CD4-positive, CD25-positive, alpha-beta regulatory T cell (primary cell): ENCODE measurements around the gene CUL3. TPM values are rescaled to one million over a fixed set of nuclear protein-coding genes. Genes with fewer than 3 reads are reported as not detected.
A peak's percentile ranks its signal among the peaks of the same experiment; 100 is the strongest.

ENCODE experiments used
- ATAC-seq, 2 donors: fragments of 150-1000 bp; cut with Tn5 transposase; one replicate each; pipeline ENCODE4 v1.10.0; 2021; ENCODE audit warnings: low read depth in 2 of 2, moderate number of reproducible peaks in 2 of 2, moderate library complexity in 1 of 2
- DNase-seq, 3 donors: peaks; one replicate each; pipeline versions ENCODE4 v3.0.0 to v3.0.0-alpha.2; 2012 to 2022; ENCODE audit warnings: mixed read lengths in 1 of 3
- H3K27ac ChIP-seq: one replicate; pipeline ENCODE4 v1.7.0; 2013; ENCODE audit warnings: mild to moderate bottlenecking, low read length; ENCODE audit not compliant: insufficient read depth, poor library complexity, severe bottlenecking
- H3K27me3 ChIP-seq: one replicate; pipeline ENCODE4 v1.7.0; 2013; ENCODE audit warnings: low read length; ENCODE audit not compliant: control insufficient read depth, insufficient read depth
- H3K36me3 ChIP-seq: one replicate; pipeline ENCODE4 v1.7.0; 2013; ENCODE audit warnings: mild to moderate bottlenecking, low read length, moderate library complexity; ENCODE audit not compliant: control insufficient read depth, insufficient read depth
- H3K4me1 ChIP-seq: 2 replicates; pipeline ENCODE4 v1.7.0; 2013; ENCODE audit warnings: mild to moderate bottlenecking, low read length; ENCODE audit not compliant: insufficient read depth, control insufficient read depth, poor library complexity, severe bottlenecking
- H3K4me3 ChIP-seq: one replicate; pipeline ENCODE4 v1.7.0; 2013; ENCODE audit warnings: low read depth, mild to moderate bottlenecking, low read length, moderate library complexity
- H3K9me3 ChIP-seq, 2 experiments: 1 replicate in 1 of 2; 2 replicates in 1 of 2; pipeline ENCODE4 v1.7.0; 2013; ENCODE audit warnings: low read length in 2 of 2, mild to moderate bottlenecking in 1 of 2, moderate library complexity in 1 of 2; ENCODE audit not compliant: control insufficient read depth in 2 of 2
- H3K27ac Mint-ChIP-seq, 3 donors: one replicate each; pipeline ENCODE4 v1.8.0; 2020 to 2022; ENCODE audit warnings: mild to moderate bottlenecking in 3 of 3, mixed read lengths in 3 of 3, moderate library complexity in 2 of 3
- H3K27me3 Mint-ChIP-seq: one replicate; pipeline ENCODE4 v1.8.0; 2022; ENCODE audit warnings: mild to moderate bottlenecking, mixed read lengths
- H3K36me3 Mint-ChIP-seq: one replicate; pipeline ENCODE4 v1.8.0; 2020; ENCODE audit warnings: mixed read lengths
- H3K4me1 Mint-ChIP-seq, 4 donors: one replicate each; pipeline ENCODE4 v1.8.0; 2020 to 2022; ENCODE audit warnings: mixed read lengths in 4 of 4, mild to moderate bottlenecking in 1 of 4
- H3K4me3 Mint-ChIP-seq, 4 donors: one replicate each; pipeline ENCODE4 v1.8.0; 2020 to 2022; ENCODE audit warnings: mild to moderate bottlenecking in 4 of 4, mixed read lengths in 4 of 4, moderate library complexity in 3 of 4
- H3K9me3 Mint-ChIP-seq, 7 donors: one replicate each; pipeline ENCODE4 v1.8.0; 2020 to 2022; ENCODE audit warnings: mixed read lengths in 7 of 7, mild to moderate bottlenecking in 3 of 7, moderate library complexity in 2 of 7
- polyA plus RNA-seq, 4 donors: library from polyadenylated mRNA; unstranded; fragments of 300-500 nt; fragmentation: Illumina TruSeq; gene quantifications; one replicate each; pipeline ENCODE4 v1.2.3, GENCODE V29; 2021
- total RNA-seq: library from RNA; stranded (reverse); gene quantifications from one replicate; pipeline ENCODE4 v1.2.3, GENCODE V29; 2022

The CUL3 gene
- total and polyA plus RNA-seq, 5 donors from 2014 or later, result 26.1 to 139 (median 43.6) TPM

DNA sequence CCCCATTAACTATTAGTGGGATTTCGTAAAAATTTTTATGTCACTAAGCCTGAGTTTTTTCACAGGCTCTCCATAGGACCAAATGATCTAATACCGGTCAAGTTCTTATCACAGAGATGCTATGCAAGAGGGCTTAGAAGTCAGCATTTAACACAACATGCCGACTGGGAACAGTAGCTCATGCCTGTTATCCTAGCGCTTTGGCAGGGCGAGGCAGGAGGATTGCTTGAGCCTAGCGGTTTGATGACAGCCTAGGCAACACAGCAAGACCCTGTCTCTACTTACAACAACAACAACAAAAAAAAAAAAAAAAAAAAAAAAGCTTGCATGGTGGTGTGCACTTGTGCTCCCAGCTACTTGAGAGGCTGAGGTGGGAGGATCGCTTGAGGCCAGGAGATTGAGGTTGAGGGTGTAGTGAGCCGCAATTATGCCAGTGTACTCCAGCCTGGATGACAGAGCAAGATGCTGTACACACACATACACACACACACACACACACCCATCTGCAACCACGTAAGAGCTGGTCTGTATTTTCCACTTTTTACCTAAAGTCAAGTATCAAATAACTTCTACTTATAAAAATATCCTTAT, 115.7 kb downstream of the CUL3 start:
- Mint-ChIP-seq H3K27ac (no peak overlapping the region), H3K27me3 (peaks cover under 1% of the 10 kb centered on the region), H3K4me1 (peaks cover 1 to 6% (median 2%) of the 10 kb centered on the region in 4 donors), H3K9me3 (peaks cover 0 to 3% (median 0%) of the 10 kb centered on the region in 7 donors), H3K36me3 (peaks cover 6% of the 10 kb centered on the region), H3K4me3 (no peak overlapping the region)
- no peak overlapping the region for H3K4me3 ChIP-seq
- H3K27me3 ChIP-seq, result no peaks in the 10 kb centered on the region
- H3K9me3 ChIP-seq, result no peaks in the 10 kb centered on the region
- DNase-seq (no peak), ATAC-seq (no peak)
- H3K36me3 ChIP-seq, result peaks cover 12% of the 10 kb centered on the region
- H3K4me1 ChIP-seq, result no peaks in the 10 kb centered on the region
- no peak overlapping the region for H3K27ac ChIP-seq

DNA sequence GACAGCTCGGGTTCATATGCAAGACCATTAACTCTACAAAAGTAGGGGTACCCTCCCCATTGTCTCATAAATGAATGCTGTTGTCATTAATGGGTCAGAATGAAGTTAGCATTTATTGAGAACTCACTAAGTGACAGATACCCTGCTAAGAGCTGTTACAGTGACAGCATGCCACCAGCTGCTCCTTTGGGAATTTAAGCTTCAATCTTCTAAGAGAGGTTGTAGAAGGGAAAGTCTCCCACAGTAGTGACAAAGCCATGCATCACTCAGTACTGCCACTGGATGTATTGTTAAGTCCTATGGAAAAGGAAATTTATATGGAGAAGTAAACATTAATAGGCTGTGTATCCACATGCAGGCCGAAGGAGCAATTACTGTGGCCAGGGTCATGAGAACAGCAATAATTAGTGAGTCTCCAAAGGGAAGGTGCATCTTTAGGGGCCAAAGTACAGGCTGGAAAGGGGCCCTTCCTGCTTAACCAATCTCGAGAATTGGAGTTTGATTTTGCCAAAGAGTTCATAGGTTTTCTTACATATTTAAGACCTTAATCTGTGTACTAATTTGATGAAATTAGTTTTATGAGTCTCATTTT, 118.8 kb downstream of the CUL3 start:
- H3K36me3 ChIP-seq, result no peaks in the 10 kb centered on the region
- no peak overlapping the region for H3K27ac Mint-ChIP-seq
- H3K4me3 ChIP-seq, result no peak overlapping the region
- H3K27ac ChIP-seq, result no peak overlapping the region
- H3K4me3 Mint-ChIP-seq, result no peak overlapping the region
- H3K9me3 ChIP-seq, result peaks cover 0 to 3% of the 10 kb centered on the region in 2 experiments
- peaks cover 0 to 7% (median 5%) of the 10 kb centered on the region in 7 donors for H3K9me3 Mint-ChIP-seq
- no peak for DNase-seq
- H3K4me1 Mint-ChIP-seq, result peaks cover 2 to 12% (median 4%) of the 10 kb centered on the region in 4 donors
- H3K27me3 ChIP-seq, result peaks cover 6% of the 10 kb centered on the region
- peaks cover 6% of the 10 kb centered on the region for H3K27me3 Mint-ChIP-seq
- no peaks in the 10 kb centered on the region for H3K4me1 ChIP-seq
- no peak for ATAC-seq
- H3K36me3 Mint-ChIP-seq, result no peaks in the 10 kb centered on the region

DNA sequence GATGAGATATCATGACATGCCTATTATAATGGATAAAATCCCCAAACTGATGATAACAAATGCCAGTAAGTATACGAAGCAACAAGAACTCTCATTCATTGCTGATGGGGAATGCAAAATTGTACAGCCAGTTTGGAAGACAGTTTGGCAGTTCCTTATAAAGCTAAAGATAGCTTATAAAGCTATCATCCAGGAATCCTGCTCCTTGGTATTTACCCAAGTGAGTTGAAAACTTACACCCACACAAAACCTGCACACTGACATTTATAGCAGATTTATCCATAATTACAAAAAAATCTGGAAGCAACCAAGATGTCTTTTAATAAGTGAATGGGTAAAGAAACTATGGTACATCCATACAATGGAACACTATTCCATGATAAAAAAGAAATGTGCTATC, 123.8 kb downstream of the CUL3 start:
- DNase-seq (no peak), ATAC-seq (no peak)
- Mint-ChIP-seq H3K27me3 (peaks cover 37% of the 10 kb centered on the region), H3K9me3 (peaks cover 0 to 15% (median 6%) of the 10 kb centered on the region in 7 donors), H3K4me1 (peaks cover 0 to 12% (median 3%) of the 10 kb centered on the region in 4 donors), H3K36me3 (peaks cover 8% of the 10 kb centered on the region), H3K27ac (no peak overlapping the region), H3K4me3 (no peak overlapping the region)
- H3K27me3 ChIP-seq, result peaks cover 11% of the 10 kb centered on the region
- no peaks in the 10 kb centered on the region for H3K4me1 ChIP-seq
- no peaks in the 10 kb centered on the region for H3K36me3 ChIP-seq
- H3K9me3 ChIP-seq, result peaks cover 0 to 3% of the 10 kb centered on the region in 2 experiments
- H3K4me3 ChIP-seq, result no peak overlapping the region
- no peak overlapping the region for H3K27ac ChIP-seq

DNA sequence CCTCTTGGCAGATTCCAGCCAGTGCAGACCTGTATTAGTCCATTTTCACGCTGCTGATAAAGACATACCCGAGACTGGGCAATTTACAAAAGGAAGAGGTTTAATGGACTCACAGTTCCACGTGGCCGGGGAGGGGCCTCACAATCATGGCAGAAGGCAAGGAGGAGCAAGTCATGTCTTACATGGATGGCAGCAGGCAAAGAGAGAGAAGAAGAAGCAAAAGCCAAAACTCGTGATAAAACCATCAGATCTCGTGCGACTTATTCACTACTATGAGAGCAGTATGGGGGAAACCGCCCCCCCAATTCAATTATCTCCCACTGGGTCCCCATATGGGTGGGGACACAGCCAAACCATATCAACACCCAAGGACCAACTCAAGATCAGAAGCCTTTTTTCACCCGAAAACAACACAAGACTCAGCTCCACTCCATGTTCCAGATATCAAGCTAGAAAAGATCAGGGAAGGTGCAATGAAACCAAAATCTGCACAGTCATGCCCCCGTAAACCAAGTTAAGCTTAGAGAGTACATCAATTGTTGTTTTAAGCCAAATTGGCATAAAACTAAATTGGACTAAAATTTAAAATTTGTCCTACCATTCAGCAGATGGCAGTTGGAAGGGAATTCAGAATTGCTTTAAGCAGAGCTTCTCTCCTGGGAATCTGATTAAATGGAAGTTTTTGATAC, 127.6 kb downstream of the CUL3 start:
- Mint-ChIP-seq H3K4me1 (no peaks in the 10 kb centered on the region), H3K27ac (no peak overlapping the region), H3K36me3 (peaks cover 8% of the 10 kb centered on the region), H3K9me3 (peaks cover 0 to 13% (median 3%) of the 10 kb centered on the region in 7 donors), H3K27me3 (peaks cover 59% of the 10 kb centered on the region), H3K4me3 (no peak overlapping the region)
- Histone ChIP-seq H3K4me3 (no peak overlapping the region), H3K27me3 (peaks cover 11% of the 10 kb centered on the region), H3K36me3 (no peaks in the 10 kb centered on the region), H3K4me1 (no peaks in the 10 kb centered on the region), H3K9me3 (peaks cover 0 to 3% of the 10 kb centered on the region in 2 experiments), H3K27ac (no peak overlapping the region)
- DNase-seq, result no peak
- ATAC-seq, result no peak

DNA sequence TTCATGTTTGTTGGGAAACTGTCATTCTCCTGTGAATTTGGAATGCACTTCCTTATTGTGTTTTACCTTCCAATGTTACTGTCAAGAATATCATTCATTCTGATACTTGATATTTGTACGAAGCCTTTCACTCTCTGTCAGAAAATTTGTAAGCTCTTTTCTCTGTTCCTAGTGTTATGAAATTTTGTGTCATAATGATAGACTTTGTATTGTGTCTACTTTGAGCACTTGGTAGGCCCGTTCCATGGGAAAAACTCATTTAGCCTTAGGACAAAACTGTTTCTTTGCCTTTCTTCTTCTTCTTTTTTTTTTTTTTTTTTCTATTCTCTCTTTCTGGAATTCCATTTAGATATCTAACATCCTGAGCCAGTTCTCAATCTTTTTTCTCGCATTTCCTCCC, 131.3 kb downstream of the CUL3 start:
- Mint-ChIP-seq H3K36me3 (peaks cover 8% of the 10 kb centered on the region), H3K4me1 (no peaks in the 10 kb centered on the region), H3K27ac (no peak overlapping the region), H3K27me3 (peaks cover 50% of the 10 kb centered on the region), H3K9me3 (peaks cover 0 to 7% (median 0%) of the 10 kb centered on the region in 7 donors), H3K4me3 (no peak overlapping the region)
- no peak for ATAC-seq
- Histone ChIP-seq H3K9me3 (no peaks in the 10 kb centered on the region), H3K27ac (no peak overlapping the region), H3K4me1 (no peaks in the 10 kb centered on the region), H3K36me3 (no peaks in the 10 kb centered on the region), H3K27me3 (peaks cover 2% of the 10 kb centered on the region), H3K4me3 (no peak overlapping the region)
- DNase-seq, result no peak

DNA sequence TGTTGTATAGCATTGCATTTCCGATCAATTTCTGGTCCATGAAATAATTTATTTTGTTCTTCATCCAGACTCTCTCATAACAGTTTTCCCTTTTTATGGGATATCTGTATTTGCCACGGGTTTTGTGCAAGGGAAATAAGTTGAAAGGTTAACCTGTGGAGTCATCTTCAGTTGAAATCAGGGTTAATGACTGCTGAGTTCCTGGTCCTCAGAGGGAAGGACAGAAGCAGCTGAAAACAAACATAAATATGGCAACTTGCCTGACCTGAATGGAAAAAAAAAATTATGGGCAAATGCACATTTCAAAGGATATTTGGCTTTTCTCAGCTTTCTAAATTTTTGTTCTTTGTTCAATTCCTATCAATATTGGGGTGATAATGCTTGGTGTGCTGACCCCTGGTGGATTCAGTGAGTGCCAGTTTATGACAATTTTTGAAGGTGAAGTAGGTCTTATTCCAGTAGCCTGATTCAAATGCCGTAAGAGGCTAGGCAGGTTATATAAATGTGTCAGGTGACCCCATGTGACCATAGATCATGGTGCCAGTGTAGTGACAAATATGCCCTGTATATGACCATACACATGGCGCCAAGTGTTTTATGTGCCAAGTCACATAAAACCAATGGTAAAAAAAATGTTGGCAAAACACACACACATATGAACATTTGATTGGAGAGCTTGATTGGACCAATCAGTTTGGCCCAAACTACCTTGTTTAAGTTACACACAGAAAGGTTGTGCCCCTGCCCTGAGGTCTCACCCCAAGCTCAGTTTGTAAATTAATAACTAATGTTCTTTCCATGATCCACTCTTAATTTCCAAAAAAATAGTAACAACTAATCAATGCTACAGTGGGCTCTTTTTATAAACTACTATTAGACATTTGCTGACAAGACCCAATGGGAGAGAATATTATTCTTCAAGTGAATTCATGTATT, 135.7 kb downstream of the CUL3 start:
- no peak overlapping the region for H3K27ac Mint-ChIP-seq
- no peak overlapping the region for H3K4me3 Mint-ChIP-seq
- peak in 1 of 3 donors; percentile 53 for DNase-seq
- H3K27me3 Mint-ChIP-seq, result peaks cover 23% of the 10 kb centered on the region
- ATAC-seq, result no peak
- Histone ChIP-seq H3K27me3 (peaks cover 2% of the 10 kb centered on the region), H3K4me3 (no peak overlapping the region), H3K9me3 (no peaks in the 10 kb centered on the region), H3K4me1 (no peaks in the 10 kb centered on the region), H3K27ac (no peak overlapping the region), H3K36me3 (no peaks in the 10 kb centered on the region)
- H3K9me3 Mint-ChIP-seq, result peaks cover 0 to 1% (median 0%) of the 10 kb centered on the region in 7 donors
- H3K36me3 Mint-ChIP-seq, result no peaks in the 10 kb centered on the region
- H3K4me1 Mint-ChIP-seq, result no peaks in the 10 kb centered on the region

DNA sequence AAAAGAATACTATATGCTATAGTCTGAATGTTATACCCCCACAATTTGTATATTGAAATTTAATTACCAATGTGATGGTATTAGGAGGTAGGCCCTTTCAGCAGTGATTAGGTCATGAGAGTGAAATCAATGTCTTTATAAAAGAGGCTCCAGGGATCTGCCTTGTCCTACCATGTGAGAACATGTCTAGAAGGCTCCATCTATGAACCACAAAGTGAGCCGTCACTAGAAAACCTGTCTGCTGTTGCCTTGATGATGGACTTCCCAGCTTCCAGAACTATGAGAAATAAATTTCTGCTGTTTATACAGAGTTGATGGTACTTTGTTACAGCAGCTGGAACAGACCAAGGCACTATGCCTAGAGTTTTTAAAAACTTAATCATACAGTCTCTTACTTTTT, 136.9 kb downstream of the CUL3 start:
- DNase-seq (no peak), ATAC-seq (no peak)
- Mint-ChIP-seq H3K36me3 (no peaks in the 10 kb centered on the region), H3K27ac (no peak overlapping the region), H3K9me3 (peaks cover 0 to 1% (median 0%) of the 10 kb centered on the region in 7 donors), H3K27me3 (peaks cover 24% of the 10 kb centered on the region), H3K4me1 (peaks cover 0 to 5% (median 4%) of the 10 kb centered on the region in 4 donors), H3K4me3 (no peak overlapping the region)
- Histone ChIP-seq H3K4me3 (no peak overlapping the region), H3K4me1 (no peaks in the 10 kb centered on the region), H3K27ac (no peak overlapping the region), H3K27me3 (peaks cover 5% of the 10 kb centered on the region), H3K36me3 (no peaks in the 10 kb centered on the region), H3K9me3 (no peaks in the 10 kb centered on the region)
